Stimulated activated CD8-positive, alpha-beta memory T cell treated with anti-CD3 and anti-CD28 coated beads, Interleukin-12 subunit alpha, Interleukin-12 subunit beta, amount 100 ng/mL, for 4 hours (primary cell): ENCODE results near the gene PPP2R2D.
"Not testable (repeated sequence)": the region's sequence is repeated elsewhere in the genome, so short reads cannot be mapped to it uniquely, and the experiment has no call there.

Source experiments
- DNase-seq: peaks from one replicate; pipeline ENCODE4 v3.0.0-alpha.2; 2020; ENCODE audit warnings: low read depth

Gene PPP2R2D

GRCh38 chr10:131977323-131978096 lies 76.7 kb downstream of the PPP2R2D start:
- no peak for DNase-seq

- no peak for DNase-seq
These were observed 77.6 kb downstream of the PPP2R2D start for GRCh38 chr10:131978366-131978765.

- DNase-seq, result no peak
These were observed 78.0 kb downstream of the PPP2R2D start for GRCh38 chr10:131978851-131979250.

GRCh38 chr10:131979336-131979735 lies 78.5 kb downstream of the PPP2R2D start:
- DNase-seq, result no peak

- no peak for DNase-seq
These were observed 79.0 kb downstream of the PPP2R2D start for GRCh38 chr10:131979821-131980270.

GRCh38 chr10:131980321-131980720 lies 79.5 kb downstream of the PPP2R2D start:
- DNase-seq, result no peak

- no peak for DNase-seq
These were observed 80.1 kb downstream of the PPP2R2D start for GRCh38 chr10:131980761-131981428.

GRCh38 chr10:131981429-131982184 lies 80.8 kb downstream of the PPP2R2D start, which contains the start of gene BNIP3:
TSS of gene BNIP3 (minus strand) at chr10:131981923. CDS start at chr10:131981806, 117 bp downstream.
- DNase-seq, result peak; percentile 92

GRCh38 chr10:131982185-131982756 lies 81.5 kb downstream of the PPP2R2D start:
- no peak for DNase-seq

- DNase-seq, result no peak
These were observed 82.0 kb downstream of the PPP2R2D start for GRCh38 chr10:131982796-131983195.

GRCh38 chr10:131983780-131984179 lies 83.0 kb downstream of the PPP2R2D start:
- DNase-seq, result no peak

GRCh38 chr10:131986851-131987250 lies 86.0 kb downstream of the PPP2R2D start:
- not testable (repeated sequence) for DNase-seq

GRCh38 chr10:131987301-131987700 lies 86.5 kb downstream of the PPP2R2D start:
- DNase-seq, result not testable (repeated sequence)

- not testable (repeated sequence) for DNase-seq
These were observed 87.0 kb downstream of the PPP2R2D start for GRCh38 chr10:131987786-131988185.

- DNase-seq, result no peak
These were observed 90.9 kb downstream of the PPP2R2D start for GRCh38 chr10:131991726-131992125.

- DNase-seq, result no peak
These were observed 92.5 kb downstream of the PPP2R2D start for GRCh38 chr10:131993275-131993674.

- DNase-seq, result no peak
These were observed 93.6 kb downstream of the PPP2R2D start for GRCh38 chr10:131994435-131994834.

- no peak for DNase-seq
These were observed 95.9 kb downstream of the PPP2R2D start for GRCh38 chr10:131996466-131997365.

GRCh38 chr10:131997366-131998049 lies 96.7 kb downstream of the PPP2R2D start:
- DNase-seq, result no peak

- DNase-seq, result no peak
These were observed 97.4 kb downstream of the PPP2R2D start for GRCh38 chr10:131998050-131998844.
